ENCODE results near the gene OR2F1.

The OR2F1 gene

GRCh38 chr7:143958781-143959180 is 4.1 kb downstream of the OR2F1 start:
- no peak for DNase-seq

- no peak for DNase-seq
Observed at GRCh38 chr7:143960813-143961610, 6.4 kb downstream of the OR2F1 start.

GRCh38 chr7:143965280-143965679 is 10.6 kb downstream of the OR2F1 start:
- DNase-seq: no peak

GRCh38 chr7:143967398-143967797 is 12.8 kb downstream of the OR2F1 start:
- DNase-seq: no peak

GRCh38 chr7:143973870-143974416 is 19.3 kb downstream of the OR2F1 start:
- DNase-seq: no peak

- no peak for DNase-seq
Observed at GRCh38 chr7:143974459-143974858, 19.8 kb downstream of the OR2F1 start.

- peak in 1 of 5 experiments; percentile 1 for DNase-seq
Observed at GRCh38 chr7:143975617-143976016, 21.0 kb downstream of the OR2F1 start.

- DNase-seq: no peak
Observed at GRCh38 chr7:143978585-143978984, 23.9 kb downstream of the OR2F1 start.

- DNase-seq: no peak
Observed at GRCh38 chr7:143979359-143979758, 24.7 kb downstream of the OR2F1 start.

- no peak for DNase-seq
Observed at GRCh38 chr7:143979998-143980397, 25.4 kb downstream of the OR2F1 start.

- no peak for DNase-seq
Observed at GRCh38 chr7:143980746-143981510, 26.3 kb downstream of the OR2F1 start.

GRCh38 chr7:143983960-143984359 is 29.3 kb downstream of the OR2F1 start:
- DNase-seq: no peak

GRCh38 chr7:143987513-143987912 is 32.9 kb downstream of the OR2F1 start:
- peak in 1 of 5 experiments; percentile 29 for DNase-seq

GRCh38 chr7:143988976-143989745 is 34.5 kb downstream of the OR2F1 start:
- DNase-seq: no peak

GRCh38 chr7:143992670-143993069 is 38.0 kb downstream of the OR2F1 start:
- DNase-seq: no peak

- DNase-seq: no peak
Observed at GRCh38 chr7:143993924-143994323, 39.3 kb downstream of the OR2F1 start.

GRCh38 chr7:144000020-144000419 is 45.4 kb downstream of the OR2F1 start, which contains the start of gene OR6B1:
OR6B1 (plus strand) TSS chr7:144000320; CDS start chr7:144003997, 3,677 bp downstream.
- no peak for DNase-seq

- no peak for DNase-seq
Observed at GRCh38 chr7:144001543-144001942, 46.9 kb downstream of the OR2F1 start.

GRCh38 chr7:144004703-144005102 is 50.1 kb downstream of the OR2F1 start:
- DNase-seq: no peak

- no peak for DNase-seq
Observed at GRCh38 chr7:144006029-144006691, 51.5 kb downstream of the OR2F1 start.

GRCh38 chr7:144006692-144007042 is 52.0 kb downstream of the OR2F1 start:
- DNase-seq: no peak

GRCh38 chr7:144009361-144009760 is 54.7 kb downstream of the OR2F1 start:
- DNase-seq: no peak
